GM12872 (cell line): Measurements from ENCODE around the gene KIF3C.

ENCODE experiments used
- CTCF ChIP-seq: IDR thresholded peaks from 3 replicates; pipeline ENCODE4 v1.5.1; 2011; ENCODE audit warnings: low read depth, mild to moderate bottlenecking, low read length, moderate library complexity; ENCODE audit not compliant: insufficient read depth

KIF3C gene

GRCh38 chr2:25966531-25967270 lies 15.6 kb downstream of the KIF3C start:
- no peak for TF ChIP-seq CTCF

- TF ChIP-seq CTCF, result no peak
These were observed 17.4 kb downstream of the KIF3C start for GRCh38 chr2:25964891-25965290.

- no peak for TF ChIP-seq CTCF
These were observed 21.4 kb downstream of the KIF3C start for GRCh38 chr2:25960920-25961319.

GRCh38 chr2:25960396-25960795 lies 21.9 kb downstream of the KIF3C start:
- no peak for TF ChIP-seq CTCF

GRCh38 chr2:25957743-25958142 lies 24.6 kb downstream of the KIF3C start:
- no peak for TF ChIP-seq CTCF

- TF ChIP-seq CTCF, result peak; percentile 31; the same call in 1 of the 3 replicates
These were observed 26.3 kb downstream of the KIF3C start for GRCh38 chr2:25955869-25956535.

- no peak for TF ChIP-seq CTCF
These were observed 27.3 kb downstream of the KIF3C start for GRCh38 chr2:25955036-25955435.
